IMR-90 (cell line): ENCODE data around the gene ATG7.

Experiments used
- MXI1 ChIP-seq: IDR thresholded peaks from 2 replicates; pipeline ENCODE4 v1.6.1; 2012; ENCODE audit warnings: low read depth, mild to moderate bottlenecking, low read length, moderate library complexity, borderline replicate concordance
- POLR2A ChIP-seq: IDR thresholded peaks from 2 replicates; pipeline ENCODE4 v1.6.1; 2012; ENCODE audit warnings: mild to moderate bottlenecking, low read depth, low read length
- RAD21 ChIP-seq: IDR thresholded peaks from 2 replicates; pipeline ENCODE4 v1.6.1; 2012; ENCODE audit warnings: low read length, improper control_type of control experiment

DNA sequence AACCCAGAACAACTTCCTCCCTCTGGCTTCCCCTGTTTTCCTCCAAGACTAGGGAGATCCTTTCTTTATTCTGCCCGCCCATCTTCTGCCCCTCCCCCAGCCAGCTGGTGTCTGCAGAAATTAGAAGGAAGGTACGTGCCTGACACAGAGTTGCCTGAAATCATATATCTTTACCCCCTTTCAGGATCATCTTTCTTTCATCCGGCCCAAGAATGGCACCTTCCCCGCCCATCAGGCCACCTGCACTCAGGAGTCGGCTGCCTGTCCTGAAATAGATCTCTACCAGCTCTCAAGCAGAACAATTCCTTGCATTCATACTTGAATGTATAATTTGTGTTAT lies 237.8 kb downstream of the ATG7 start:
- TF ChIP-seq RAD21 (no peak), MXI1 (no peak), POLR2A (no peak)
